SK-N-SH (cell line): ENCODE results near the gene BBS9. TPM values are rescaled to one million over a fixed set of nuclear protein-coding genes. Genes with fewer than 3 reads are reported as not detected.

ENCODE experiments used
- CTCF ChIA-PET: fragments of 300-600, 350-600 bp; formaldehyde crosslinking; extraction: SDS; loops from one replicate; lab custom pipeline; 2021; lab: Yijun Ruan, JAX
- POLR2A ChIA-PET: fragments of 350-600 bp; sonication (Branson Sonifier 250); formaldehyde crosslinking; extraction: SDS; loops from one replicate; lab custom pipeline; 2020; ENCODE audit warnings: antibody characterized with exemption, inconsistent platforms; lab: Yijun Ruan, JAX
- DNase-seq: peaks from one replicate; pipeline ENCODE4 v3.0.0; 2012
- H2AFZ ChIP-seq: fragments of 200-600 bp; sonication (generic); 2 replicates; pipeline ENCODE4 v1.8.1; 2016; ENCODE audit warnings: antibody characterized with exemption, mild to moderate bottlenecking, low read depth
- H3F3A ChIP-seq: fragments of 200-600 bp; sonication (generic); replicated peaks from 2 replicates; pipeline ENCODE3; 2016; ENCODE audit warnings: antibody characterized with exemption, mild to moderate bottlenecking; ENCODE audit not compliant: insufficient read depth
- H3K27ac ChIP-seq, 2 experiments: fragments of 200-500 bp in 1 of 2; fragments of 200-600 bp in 1 of 2; sonication (Bioruptor generic) in 1 of 2; sonication (generic), shearing (Covaris generic) in 1 of 2; 2 replicates each; pipeline versions ENCODE4 v1.5.1 to v1.6.1; 2014 to 2016; ENCODE audit warnings: low read depth in 2 of 2, inconsistent platforms in 1 of 2, low read length in 1 of 2, mild to moderate bottlenecking in 1 of 2, mixed read lengths in 1 of 2
- H3K27me3 ChIP-seq: fragments of 200-600 bp; sonication (generic), shearing (Covaris generic); 2 replicates; pipeline ENCODE4 v1.6.1; 2016; ENCODE audit warnings: mixed run types; ENCODE audit not compliant: insufficient read depth
- H3K36me3 ChIP-seq, 2 experiments: fragments of 200-500 bp in 1 of 2; fragments of 200-600 bp in 1 of 2; sonication (Bioruptor generic) in 1 of 2; sonication (generic) in 1 of 2; replicated peaks in 1 of 2; 2 replicates each; pipeline versions ENCODE3 to v1.5.1; 2014 to 2016; ENCODE audit warnings: low read length in 1 of 2, mild to moderate bottlenecking in 1 of 2; ENCODE audit not compliant: insufficient read depth in 2 of 2, control insufficient read depth in 1 of 2
- H3K4me1 ChIP-seq, 2 experiments: fragments of 200-500 bp in 1 of 2; fragments of 200-600 bp in 1 of 2; sonication (Bioruptor generic) in 1 of 2; sonication (generic), shearing (Covaris generic) in 1 of 2; 2 replicates each; pipeline versions ENCODE4 v1.5.1 to v1.6.1; 2014 to 2016; ENCODE audit warnings: low read depth in 1 of 2, low read length in 1 of 2, mixed run types in 1 of 2; ENCODE audit not compliant: insufficient read depth in 2 of 2, control insufficient read depth in 1 of 2
- H3K4me2 ChIP-seq: fragments of 200-600 bp; sonication (generic), shearing (Covaris generic); 2 replicates; pipeline ENCODE4 v1.6.1; 2017; ENCODE audit warnings: mixed run types
- H3K4me3 ChIP-seq, 2 experiments: fragments of 200-500 bp in 1 of 2; fragments of 200-600 bp in 1 of 2; sonication (Bioruptor generic) in 1 of 2; sonication (generic), shearing (Covaris generic) in 1 of 2; 2 replicates each; pipeline versions ENCODE4 v1.5.1 to v1.8.1; 2014 to 2016; ENCODE audit warnings: low read depth in 2 of 2, inconsistent platforms in 1 of 2, low read length in 1 of 2, mild to moderate bottlenecking in 1 of 2, mixed read lengths in 1 of 2, moderate library complexity in 1 of 2
- H3K79me2 ChIP-seq: fragments of 200-600 bp; sonication (generic); 2 replicates; pipeline ENCODE4 v1.8.1; 2017; ENCODE audit warnings: mild to moderate bottlenecking; ENCODE audit not compliant: insufficient read depth
- H3K9ac ChIP-seq: fragments of 200-600 bp; sonication (generic); 2 replicates; pipeline ENCODE4 v1.6.1; 2017; ENCODE audit warnings: mixed run types
- H3K9me2 ChIP-seq: fragments of 200-600 bp; sonication (generic); 2 replicates; pipeline ENCODE4 v1.6.1; 2017; ENCODE audit warnings: mixed run types
- H3K9me3 ChIP-seq: fragments of 200-600 bp; sonication (generic); 2 replicates; pipeline ENCODE4 v1.6.1; 2017; ENCODE audit warnings: mixed run types, mild to moderate bottlenecking, moderate library complexity
- H4K20me1 ChIP-seq: fragments of 200-600 bp; sonication (generic); 2 replicates; pipeline ENCODE4 v1.6.1; 2017; ENCODE audit warnings: mild to moderate bottlenecking, mixed run types; ENCODE audit not compliant: insufficient read depth
- EP300 ChIP-seq, 2 experiments: IDR thresholded peaks; 2 replicates each; pipeline versions ENCODE4 v1.4.0 to v1.6.1; 2012; ENCODE audit warnings: borderline replicate concordance in 1 of 2, low read depth in 1 of 2, low read length in 1 of 2
- EZH2phosphoT487 ChIP-seq: fragments of 200-600 bp; sonication (generic); IDR thresholded peaks from 2 replicates; pipeline ENCODE4 v1.6.1; 2017; ENCODE audit warnings: low read depth, mixed run types, mild to moderate bottlenecking, antibody characterized with exemption, moderate library complexity, borderline replicate concordance
- FOXM1 ChIP-seq: IDR thresholded peaks from 2 replicates; pipeline ENCODE4 v1.4.0; 2012; ENCODE audit warnings: low read depth, mild to moderate bottlenecking
- GATA2 ChIP-seq: sonication (generic); formaldehyde crosslinking; IDR thresholded peaks from 2 replicates; pipeline ENCODE4 v1.5.0; 2020; ENCODE audit warnings: mild to moderate bottlenecking, missing genetic modification reagents
- IRF3 ChIP-seq: fragments of 150-350 bp; IDR thresholded peaks from 2 replicates; pipeline ENCODE4 v1.6.1; 2016; ENCODE audit warnings: mild to moderate bottlenecking, low read depth, low read length
- MXI1 ChIP-seq: IDR thresholded peaks from 2 replicates; pipeline ENCODE4 v1.6.1; 2012; ENCODE audit warnings: mild to moderate bottlenecking, low read depth, low read length, improper control_type of control experiment
- NFIC ChIP-seq: IDR thresholded peaks from 2 replicates; pipeline ENCODE4 v1.4.0; 2012; ENCODE audit warnings: borderline replicate concordance
- NRF1 ChIP-seq: IDR thresholded peaks from 2 replicates; pipeline ENCODE4 v1.6.1; 2012; ENCODE audit warnings: low read depth, mild to moderate bottlenecking, low read length
- PBX3 ChIP-seq: IDR thresholded peaks from 2 replicates; pipeline ENCODE4; 2012
- POLR2AphosphoS5 ChIP-seq: IDR thresholded peaks from 2 replicates; pipeline ENCODE4 v1.6.1; 2012; ENCODE audit warnings: low read depth, low read length
- RAD21 ChIP-seq: IDR thresholded peaks from 2 replicates; pipeline ENCODE4 v1.6.1; 2012; ENCODE audit warnings: mild to moderate bottlenecking, low read length
- RCOR1 ChIP-seq: fragments of 150-350 bp; IDR thresholded peaks from 2 replicates; pipeline ENCODE4 v1.6.1; 2017; ENCODE audit warnings: antibody characterized with exemption, low read length
- REST ChIP-seq: IDR thresholded peaks from 2 replicates; pipeline ENCODE4 v1.6.1; 2012; ENCODE audit warnings: mild to moderate bottlenecking, low read depth, low read length, moderate library complexity
- RFX5 ChIP-seq: IDR thresholded peaks from 2 replicates; pipeline ENCODE4 v1.6.1; 2012; ENCODE audit warnings: mild to moderate bottlenecking, improper control_type of control experiment, low read length
- TAF1 ChIP-seq: IDR thresholded peaks from 2 replicates; pipeline ENCODE4 v1.6.1; 2012; ENCODE audit warnings: low read depth, mild to moderate bottlenecking, low read length, moderate library complexity, borderline replicate concordance
- TCF12 ChIP-seq: IDR thresholded peaks from 2 replicates; pipeline ENCODE4 v1.4.0; 2012
- TEAD4 ChIP-seq: IDR thresholded peaks from 2 replicates; pipeline ENCODE4 v1.4.0; 2012; ENCODE audit warnings: mild to moderate bottlenecking, borderline replicate concordance; ENCODE audit not compliant: insufficient read depth
- WGBS: methylation state at CpG from one replicate; pipeline ENCODE4 v1.1.6; 2017; ENCODE audit warnings: low lambda C conversion rate; 5-methylcytosine and 5-hydroxymethylcytosine counted together
- polyA plus RNA-seq, 3 experiments: library from polyadenylated mRNA; depleted of rRNA; stranded (reverse); fragments of >200 nt; gene quantifications; 2 replicates each; pipeline ENCODE4 v1.2.3, GENCODE V29; 2012

BBS9 gene
- polyA plus RNA-seq, 1 of the 3 experiments (the other 2 are of a cell fraction): 7.5 TPM

GRCh38 chr7:33423646-33424020, 294.3 kb downstream of the BBS9 start (continued):
- TF ChIP-seq NFIC (no peak), RAD21 (peak; percentile 30), NRF1 (no peak), EZH2phosphoT487 (no peak), REST (no peak)

- Histone ChIP-seq H3K9me3 (no peaks in the 10 kb centered on the region), H3K27me3 (no peaks in the 10 kb centered on the region), H4K20me1 (no peaks in the 10 kb centered on the region), H3K9me2 (no peaks in the 10 kb centered on the region; the same call in 1 of the 2 replicates), H3K27ac (no peak overlapping the region), H3K4me2 (no peak overlapping the region), H3K9ac (no peak overlapping the region), H2AFZ (no peak overlapping the region), H3K4me3 (no peak overlapping the region), H3F3A (no peaks in the 10 kb centered on the region), H3K4me1 (no peaks in the 10 kb centered on the region), H3K79me2 (no peaks in the 10 kb centered on the region), H3K36me3 (no peaks in the 10 kb centered on the region)
- CTCF ChIA-PET: interaction anchor here (1.5 to 1.8 kb wide), 2 partner anchors 9 to 507 kb away, joined by 4 to 6 read pairs; no protein-coding TSS in a partner anchor
- TF ChIP-seq RFX5: no peak
- POLR2A ChIA-PET: no interaction called here
- WGBS: 96% methylated on average over 5 of the region's 5 CpGs
- DNase-seq: no peak
Observed at GRCh38 chr7:33425395-33425794, 296.0 kb downstream of the BBS9 start.

- no peaks in the 10 kb centered on the region for H3K4me1 ChIP-seq
- no peaks in the 10 kb centered on the region for H3K79me2 ChIP-seq
- ChIA-PET POLR2A (no interaction called here), CTCF (interaction anchor here (1.8 kb wide), 1 partner anchor 507 kb away, joined by 6 read pairs; no protein-coding TSS in a partner anchor)
- H3K4me3 ChIP-seq: no peak overlapping the region
- no peak for DNase-seq
- no peak overlapping the region for H3K4me2 ChIP-seq
- 89% methylated on average over 5 of the region's 5 CpGs for WGBS
- no peak overlapping the region for H3K9ac ChIP-seq
- no peaks in the 10 kb centered on the region for H3K27me3 ChIP-seq
- H4K20me1 ChIP-seq: no peaks in the 10 kb centered on the region
- H3K9me3 ChIP-seq: no peaks in the 10 kb centered on the region
- H3F3A ChIP-seq: no peaks in the 10 kb centered on the region
- H2AFZ ChIP-seq: no peak overlapping the region
- no peaks in the 10 kb centered on the region for H3K36me3 ChIP-seq
- H3K27ac ChIP-seq: no peak overlapping the region
- H3K9me2 ChIP-seq: no peaks in the 10 kb centered on the region; the same call in 1 of the 2 replicates
- TF ChIP-seq GATA2: no peak
- TF ChIP-seq IRF3: no peak
- TF ChIP-seq EZH2phosphoT487: no peak
- TF ChIP-seq TAF1: no peak
- no peak for TF ChIP-seq EP300 (IDR thresholded peaks at IDR 0.05; ENCODE audit: borderline replicate concordance in 1 of 2, low read depth in 1 of 2, low read length in 1 of 2)
- TF ChIP-seq TCF12: no peak
- no peak for TF ChIP-seq RFX5
- no peak for TF ChIP-seq POLR2AphosphoS5
- TF ChIP-seq RCOR1: no peak
- TF ChIP-seq RAD21: no peak
- no peak for TF ChIP-seq TEAD4
- TF ChIP-seq NRF1: no peak
- no peak for TF ChIP-seq MXI1
- TF ChIP-seq FOXM1: no peak
- TF ChIP-seq PBX3: no peak
Observed at GRCh38 chr7:33425929-33426678, 296.7 kb downstream of the BBS9 start.
